HL-60/S4 treated with phorbol 12-myristate 13-acetate at 8.2 ng/mL for 4 days and 3 days (cell line): ENCODE measurements around the gene SERPINB11.
"Not testable (repeated sequence)": the region's sequence is repeated elsewhere in the genome, so short reads cannot be mapped to it uniquely, and the experiment has no call there.

Experiments
- in situ Hi-C: fragments of 300-500 bp; cut with MboI; formaldehyde crosslinking; loops from 2 replicates; pipeline ENCODE4 v1.15.0; 2022; ENCODE audit warnings: low sequenced_read_pairs

The SERPINB11 gene

DNA sequence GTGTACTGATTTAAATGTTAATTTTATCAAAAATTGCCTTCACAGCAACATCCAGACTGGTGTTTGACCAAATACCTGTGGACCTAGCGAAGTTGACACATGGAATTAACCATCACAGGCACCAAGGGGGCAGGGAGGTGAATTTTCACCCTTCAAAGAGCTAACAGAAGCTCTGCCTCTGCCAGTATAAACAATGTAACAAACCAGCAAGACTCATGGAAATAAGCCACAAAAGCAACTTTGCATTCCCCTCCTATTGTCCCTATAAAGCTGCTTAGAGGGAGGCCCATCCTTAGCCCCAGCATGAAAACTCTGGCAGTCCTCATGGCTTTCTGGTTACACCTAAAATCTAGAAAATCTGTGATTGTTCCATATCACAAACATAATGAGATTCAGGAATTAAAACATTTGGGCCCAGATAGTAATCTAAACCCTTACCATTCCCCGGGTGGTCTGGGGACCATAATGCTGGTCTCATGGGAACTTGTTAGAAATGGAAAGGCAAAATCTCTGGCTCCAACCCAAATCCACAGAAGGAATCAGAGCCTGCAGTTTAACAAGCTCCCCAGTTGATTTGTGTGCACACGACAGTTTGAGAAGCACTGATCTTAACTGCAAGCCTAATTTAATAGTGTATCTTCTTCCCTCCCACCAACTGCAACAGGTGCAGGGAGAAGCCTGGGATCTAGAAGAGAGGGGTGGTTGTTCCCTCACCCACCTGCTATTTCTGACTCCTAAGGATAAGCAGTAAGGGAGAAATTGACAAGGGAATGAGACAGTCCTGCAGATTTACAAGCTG lies 23.1 kb downstream of the SERPINB11 start:
- in situ Hi-C loops: no loop called here

GRCh38 chr18:63730773-63731172 lies 28.0 kb downstream of the SERPINB11 start:
- in situ Hi-C loops: no loop called here

DNA sequence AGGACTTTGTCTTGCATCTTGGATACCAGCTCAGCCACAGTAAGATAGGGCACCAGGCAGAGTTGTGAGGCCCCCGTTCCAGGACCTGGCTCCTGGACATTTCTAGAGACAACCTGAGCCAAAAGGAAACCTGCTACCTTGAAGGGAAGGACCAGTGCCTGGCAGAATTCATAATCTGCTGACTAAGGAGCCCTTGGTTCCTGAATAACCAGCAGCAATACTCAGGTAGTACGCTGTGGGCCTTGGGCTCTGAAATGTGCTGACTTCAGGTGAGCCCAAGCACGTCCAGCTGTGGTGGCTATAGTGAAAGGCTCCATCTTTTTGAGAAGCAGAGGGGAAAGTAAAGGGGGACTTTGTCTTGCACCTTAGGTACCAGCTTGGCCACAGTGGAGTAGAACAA lies 28.5 kb downstream of the SERPINB11 start:
- in situ Hi-C loops: no loop called here

- in situ Hi-C loops: no loop called here
These were observed 34.1 kb downstream of the SERPINB11 start for GRCh38 chr18:63736876-63737275.

DNA sequence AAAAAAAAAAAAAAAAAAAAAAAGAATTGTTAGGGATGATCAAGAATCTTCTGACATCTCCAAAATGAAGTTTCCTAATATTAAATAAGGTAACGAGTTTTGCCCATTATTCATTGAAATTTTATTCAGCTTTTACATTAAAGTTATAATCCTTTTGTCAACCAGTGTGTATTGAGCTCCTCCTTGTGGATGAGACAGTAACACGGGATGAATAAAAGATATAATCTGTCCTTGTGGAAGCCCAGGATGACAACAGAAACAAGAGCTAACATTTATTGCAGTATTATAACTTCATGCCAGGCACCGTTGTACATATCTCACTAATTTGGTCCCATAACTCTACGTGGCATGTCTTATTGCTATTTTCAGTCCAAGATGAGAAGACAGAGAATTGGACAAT lies 39.0 kb downstream of the SERPINB11 start:
- in situ Hi-C loops: no loop called here

DNA sequence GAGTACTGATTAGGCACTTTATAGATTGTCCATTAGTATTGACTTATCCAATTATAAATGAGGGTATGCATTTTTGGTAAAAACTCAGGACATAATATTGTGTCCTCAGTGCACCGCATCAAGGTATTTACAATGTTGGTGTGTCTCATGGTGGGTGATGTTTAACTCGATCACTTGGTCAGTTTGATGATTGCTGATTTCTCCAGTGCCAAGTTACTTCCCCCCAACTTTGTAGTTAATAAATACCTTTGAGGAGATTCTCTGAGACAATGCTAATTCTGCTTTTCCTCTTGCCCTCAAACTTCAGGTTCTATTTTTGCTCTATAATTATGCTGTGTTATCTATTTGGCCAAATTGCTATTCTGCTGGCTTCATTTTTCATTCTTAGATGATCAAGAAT lies 44.2 kb downstream of the SERPINB11 start:
- in situ Hi-C loops: no loop called here

DNA sequence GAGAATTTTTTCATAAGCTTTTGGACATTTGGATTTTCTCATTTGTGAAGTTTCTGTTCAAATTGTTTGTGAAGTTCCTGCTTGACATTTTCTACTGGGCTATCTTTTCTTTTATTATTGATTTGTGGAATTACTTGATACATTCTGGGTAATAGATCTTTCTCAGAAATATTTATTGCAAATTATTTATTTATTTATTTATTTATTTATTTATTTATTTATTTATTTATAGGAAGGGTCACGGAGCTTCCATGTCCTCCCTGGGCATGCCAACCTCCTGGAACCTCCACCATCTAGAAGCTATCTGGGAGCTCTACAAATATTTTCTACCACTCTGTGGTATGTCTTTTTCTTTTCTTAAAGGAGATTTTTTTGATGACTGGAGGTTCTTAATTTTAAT lies 46.7 kb downstream of the SERPINB11 start:
- in situ Hi-C loops: no loop called here

DNA sequence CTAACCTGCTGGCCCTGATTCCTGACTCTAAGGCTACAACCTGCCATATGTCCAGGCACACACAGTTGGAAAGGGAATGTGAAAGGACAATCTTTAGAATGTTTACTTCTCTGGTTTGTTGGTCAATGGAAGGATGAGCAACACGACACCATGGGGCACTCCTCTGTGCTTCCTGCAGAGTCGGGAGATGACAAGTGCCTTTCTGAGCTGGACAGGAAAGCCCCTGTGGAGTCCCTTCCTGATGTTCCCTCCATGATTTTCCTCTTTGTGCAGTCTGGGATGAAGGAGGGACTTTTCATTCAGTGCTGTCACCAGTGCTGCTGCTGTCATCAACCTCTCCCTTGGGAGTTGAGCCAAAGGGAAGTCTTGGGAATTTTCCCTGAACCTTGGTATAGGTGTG lies 49.9 kb downstream of the SERPINB11 start:
- in situ Hi-C loops: no loop called here

DNA sequence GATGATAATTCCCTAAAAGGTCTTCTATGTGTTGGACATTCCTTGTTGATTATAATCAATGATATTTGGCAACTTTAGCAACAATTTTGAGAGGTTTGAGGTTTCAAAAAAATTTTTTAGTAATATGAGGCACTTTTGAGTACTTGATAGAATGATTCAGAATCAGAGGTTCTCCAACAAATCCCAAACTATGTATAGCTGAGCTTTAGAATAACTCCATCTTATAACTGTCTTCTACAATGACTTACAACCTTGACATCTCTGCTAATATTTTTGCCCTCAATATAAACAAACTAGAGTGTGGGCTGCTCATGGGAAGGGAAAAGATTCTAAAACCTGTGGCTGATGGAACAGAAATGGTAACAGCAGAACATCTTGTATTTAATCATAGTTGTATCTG lies 50.9 kb downstream of the SERPINB11 start:
- in situ Hi-C loops: no loop called here

- in situ Hi-C loops: no loop called here
These were observed 54.8 kb downstream of the SERPINB11 start for GRCh38 chr18:63757541-63757940.

GRCh38 chr18:63758615-63759240 lies 56.0 kb downstream of the SERPINB11 start:
- in situ Hi-C loops: no loop called here

DNA sequence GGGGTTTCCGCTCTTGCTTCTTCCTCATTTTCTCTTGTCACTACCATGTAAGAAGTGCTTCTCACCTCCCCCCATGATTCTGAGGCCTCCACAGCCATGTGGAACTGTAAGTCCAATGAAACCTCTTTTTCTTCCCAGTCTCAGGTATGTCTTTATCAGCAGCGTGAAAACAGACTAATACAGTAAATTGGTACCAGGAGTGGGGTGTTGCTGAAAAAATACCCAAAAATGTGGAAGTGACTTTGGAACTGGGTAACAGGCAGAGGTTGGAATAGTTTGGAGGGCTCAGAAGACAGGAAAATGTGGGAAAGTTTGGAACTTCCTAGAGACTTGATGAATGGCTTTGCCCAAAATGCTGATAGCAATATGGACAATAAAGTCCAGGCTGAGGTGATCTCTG lies 57.0 kb downstream of the SERPINB11 start:
- in situ Hi-C loops: not testable (repeated sequence)

- in situ Hi-C loops: no loop called here
These were observed 59.8 kb downstream of the SERPINB11 start for GRCh38 chr18:63762518-63762917.

DNA sequence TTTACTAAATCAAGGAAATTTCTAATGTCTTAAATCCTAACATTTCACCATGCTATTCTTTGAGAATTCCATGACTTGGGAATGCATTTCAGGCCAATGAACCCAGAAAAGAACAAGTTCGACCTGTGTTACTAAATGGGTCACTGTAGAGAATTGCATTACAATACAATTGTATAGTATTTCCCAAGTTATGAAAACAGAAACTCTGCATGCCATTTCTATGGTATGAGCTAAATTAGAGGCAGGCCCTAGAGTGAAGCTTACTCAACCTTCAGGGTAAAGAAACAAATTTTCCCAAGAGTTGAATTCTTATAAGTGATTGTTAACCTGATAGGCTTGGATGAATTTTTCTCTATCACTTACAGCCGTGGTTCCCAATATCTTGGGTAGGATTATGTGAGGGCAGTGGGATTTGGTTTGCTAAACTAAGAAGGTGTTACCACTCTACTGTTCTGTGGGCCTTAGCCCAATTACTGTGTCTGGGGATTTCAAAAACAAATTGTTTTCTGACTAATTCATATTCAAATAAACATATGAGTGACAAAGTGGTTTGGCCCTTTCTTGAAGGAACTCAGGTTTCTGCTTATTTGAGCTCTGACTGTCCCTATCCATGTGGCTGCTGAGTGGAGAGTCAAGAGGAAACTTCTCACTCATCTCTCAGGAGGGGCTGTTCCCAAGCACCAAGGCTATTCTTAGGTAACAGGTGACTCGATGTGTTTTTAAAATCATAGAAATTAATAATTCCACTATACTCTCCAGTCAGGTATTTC lies 61.3 kb downstream of the SERPINB11 start:
- in situ Hi-C loops: no loop called here

GRCh38 chr18:63765837-63766236 lies 63.1 kb downstream of the SERPINB11 start:
- in situ Hi-C loops: no loop called here
